Stimulated activated CD8-positive, alpha-beta memory T cell treated with anti-CD3 and anti-CD28 coated beads, Interleukin-15, amount 100 ng/mL, for 24 hours (primary cell): Measurements from ENCODE around the gene DPH1.
"Not testable (repeated sequence)": the region's sequence is repeated elsewhere in the genome, so short reads cannot be mapped to it uniquely, and the experiment has no call there.

ENCODE experiments used
- DNase-seq: peaks from one replicate; pipeline ENCODE4 v3.0.0-alpha.2; 2020; ENCODE audit warnings: low read depth

The DPH1 gene

GRCh38 chr17:2008332-2009126, 21.4 kb upstream of the DPH1 start:
- DNase-seq = no peak

GRCh38 chr17:2009737-2010136, 20.2 kb upstream of the DPH1 start:
- no peak for DNase-seq

GRCh38 chr17:2011411-2012371, 18.3 kb upstream of the DPH1 start:
- no peak for DNase-seq

- DNase-seq = no peak
Observed at GRCh38 chr17:2012499-2012898, 17.5 kb upstream of the DPH1 start.

GRCh38 chr17:2013220-2013993, 16.5 kb upstream of the DPH1 start:
- DNase-seq = not testable (repeated sequence)

GRCh38 chr17:2013994-2014317, 16.0 kb upstream of the DPH1 start:
- no peak for DNase-seq

GRCh38 chr17:2015314-2015713, 14.6 kb upstream of the DPH1 start:
- DNase-seq = no peak

GRCh38 chr17:2016494-2016893, 13.5 kb upstream of the DPH1 start:
- DNase-seq = no peak

GRCh38 chr17:2017274-2017941, 12.5 kb upstream of the DPH1 start:
- DNase-seq = no peak

- DNase-seq = no peak
Observed at GRCh38 chr17:2018716-2019510, 11.0 kb upstream of the DPH1 start.

- no peak for DNase-seq
Observed at GRCh38 chr17:2019723-2020122, 10.2 kb upstream of the DPH1 start.

GRCh38 chr17:2020721-2021120, 9.2 kb upstream of the DPH1 start:
- DNase-seq = no peak

- DNase-seq = no peak
Observed at GRCh38 chr17:2022647-2023240, 7.2 kb upstream of the DPH1 start.

- DNase-seq = no peak
Observed at GRCh38 chr17:2023256-2023655, 6.7 kb upstream of the DPH1 start.

GRCh38 chr17:2023692-2024571, 6.0 kb upstream of the DPH1 start:
- no peak for DNase-seq

- no peak for DNase-seq
Observed at GRCh38 chr17:2024572-2025219, 5.3 kb upstream of the DPH1 start.

GRCh38 chr17:2025220-2025621, 4.7 kb upstream of the DPH1 start, which contains the start of gene RTN4RL1:
TSS of gene RTN4RL1 (minus strand) at chr17:2025334. CDS start at chr17:2024865, 469 bp downstream.
- DNase-seq = no peak

- no peak for DNase-seq
Observed at GRCh38 chr17:2025622-2026309, 4.2 kb upstream of the DPH1 start.
